ENCODE data around the gene TRIM66.

GRCh38 chr11:8593455-8593854 lies 89.0 kb downstream of the TRIM66 start:
- TF ChIP-seq E2F1 (CRISPR knock-in tag; IDR thresholded peaks at IDR 0.05) (no peak), MTA2 (IDR thresholded peaks at IDR 0.05; ENCODE audit: low read depth) (no peak), TEAD4 (IDR thresholded peaks at IDR 0.05; ENCODE audit: low read length) (no peak), TEAD4 (CRISPR knock-in tag; IDR thresholded peaks at IDR 0.05; ENCODE audit: borderline replicate concordance) (no peak), FIP1L1 (IDR thresholded peaks at IDR 0.05; ENCODE audit: low read depth, low read length, poor library complexity, severe bottlenecking) (no peak), TAF7 (tag; IDR thresholded peaks at IDR 0.05) (no peak), NFYB (IDR thresholded peaks at IDR 0.05; ENCODE audit: extremely low read depth, insufficient read length) (no peak), E2F5 (CRISPR knock-in tag; IDR thresholded peaks at IDR 0.05) (no peak), DPF2 (IDR thresholded peaks at IDR 0.05) (no peak)

Measured in K562 (cell line).